Measurements from ENCODE around the gene ITPR1.

The ITPR1 gene

DNA sequence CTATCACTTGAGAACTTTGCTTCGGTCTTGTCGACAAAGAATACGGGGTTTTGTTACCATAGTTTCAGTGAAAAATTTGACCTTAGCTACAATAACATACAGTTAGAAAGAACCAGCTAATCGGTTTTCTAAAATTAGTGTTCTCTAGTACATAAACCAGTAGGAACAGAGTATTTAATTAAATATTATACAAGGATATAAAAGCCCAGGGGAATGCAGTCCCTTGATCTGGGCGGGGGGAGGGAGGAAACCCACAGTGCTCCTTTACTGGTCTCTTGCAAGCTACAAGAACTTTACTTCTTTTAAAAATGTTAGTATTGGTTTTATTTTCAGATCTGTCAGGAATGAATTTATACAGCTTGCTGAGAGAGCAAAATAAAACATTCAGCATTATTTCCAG is 41.8 kb downstream of the ITPR1 start:
- DNase-seq, result no peak

DNA sequence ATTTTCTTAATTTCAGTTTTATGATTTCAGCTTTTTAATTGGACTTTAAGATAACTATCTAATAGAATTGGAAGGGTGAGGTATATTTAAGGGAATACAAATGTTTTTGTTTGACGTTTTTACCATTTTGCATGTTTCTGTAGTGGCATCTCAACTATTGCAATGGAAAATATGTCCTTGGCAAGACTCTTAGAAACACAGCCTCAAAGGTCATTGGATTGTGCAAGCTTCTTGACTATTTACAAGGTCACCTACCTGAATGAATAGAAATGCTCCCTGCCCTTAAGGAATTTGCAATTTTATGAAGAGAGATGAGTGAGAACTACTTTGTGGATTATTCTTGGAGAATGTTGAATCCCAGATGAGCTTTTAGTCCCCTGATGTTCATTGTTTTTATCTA is 43.1 kb downstream of the ITPR1 start:
- DNase-seq, result no peak

DNA sequence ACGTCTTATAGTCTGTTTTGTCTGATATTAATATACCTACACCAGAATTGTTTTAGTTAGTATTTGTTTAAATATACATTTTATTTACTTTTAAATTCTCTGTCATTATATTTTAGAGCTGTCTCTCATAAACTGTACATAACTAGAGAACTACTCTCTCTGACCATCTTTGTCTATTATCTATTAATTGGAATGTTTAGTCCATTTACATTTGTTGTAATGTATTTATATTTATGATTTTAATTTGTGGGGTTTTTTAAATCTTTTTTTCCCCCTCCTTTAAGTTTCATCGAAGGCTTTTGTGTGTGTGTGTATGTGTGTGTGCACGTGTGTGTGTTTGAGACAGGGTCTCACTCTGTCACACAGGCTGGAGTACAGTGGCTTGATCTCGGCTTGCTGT is 47.1 kb downstream of the ITPR1 start:
- no peak for DNase-seq

DNA sequence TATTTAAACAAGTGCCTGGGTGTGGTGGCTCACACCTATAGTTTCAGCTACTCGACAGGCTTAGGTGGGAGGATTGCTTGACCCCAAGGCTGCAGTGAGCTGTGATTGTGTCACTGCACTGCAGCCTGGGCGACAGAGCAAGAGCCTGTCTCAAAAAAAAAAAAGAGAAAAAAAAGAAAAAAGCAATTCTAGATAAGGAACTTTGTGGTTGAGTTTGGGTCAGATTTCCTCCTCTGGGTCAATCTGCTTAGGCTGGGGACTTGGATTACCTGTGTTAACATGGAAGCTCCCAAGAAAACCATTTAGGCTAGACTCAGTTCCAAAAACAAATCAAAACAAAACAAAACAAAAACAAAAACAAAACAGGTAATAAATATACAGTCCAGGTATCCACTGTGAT is 50.0 kb downstream of the ITPR1 start:
- DNase-seq, result no peak

DNA sequence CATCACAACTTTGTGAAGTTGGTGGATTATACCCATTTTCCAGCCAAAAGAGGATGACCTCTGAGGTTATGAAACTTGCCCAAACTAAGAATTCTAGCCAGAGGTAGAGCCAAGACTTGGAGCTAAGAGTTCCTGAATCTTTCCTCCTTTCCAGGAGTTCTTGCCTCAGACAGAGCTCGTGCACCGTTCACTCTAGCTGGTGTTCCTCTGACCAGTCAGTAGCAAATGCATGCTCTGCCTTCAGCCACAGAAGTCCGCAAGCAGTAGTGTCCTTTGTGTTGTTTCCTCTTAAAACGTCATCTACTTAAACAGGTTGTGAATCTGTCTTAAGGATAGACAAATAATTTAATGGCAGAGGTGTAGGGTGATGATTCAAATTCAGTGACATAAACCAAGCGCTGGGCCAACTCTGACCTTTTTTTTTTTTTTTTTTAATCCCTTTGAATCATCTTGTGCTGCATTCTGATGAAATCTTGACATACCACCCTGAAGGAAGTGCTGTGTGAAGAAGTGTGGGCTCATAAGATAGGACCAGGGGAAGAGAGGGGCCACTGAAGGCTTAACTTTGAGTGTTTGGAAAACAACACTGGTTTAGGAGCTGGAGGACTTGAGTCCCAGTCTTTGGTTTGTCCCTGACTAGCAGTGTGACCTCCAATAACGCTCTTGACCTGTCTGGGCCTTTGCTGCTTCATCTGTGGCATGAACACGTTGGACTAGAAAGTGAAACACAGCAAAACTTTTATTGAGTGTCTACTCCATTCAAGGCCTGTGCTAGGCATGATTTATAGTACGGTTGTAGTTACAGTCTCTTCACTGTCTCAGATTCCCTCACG is 53.4 kb downstream of the ITPR1 start:
- no peak for DNase-seq

DNA sequence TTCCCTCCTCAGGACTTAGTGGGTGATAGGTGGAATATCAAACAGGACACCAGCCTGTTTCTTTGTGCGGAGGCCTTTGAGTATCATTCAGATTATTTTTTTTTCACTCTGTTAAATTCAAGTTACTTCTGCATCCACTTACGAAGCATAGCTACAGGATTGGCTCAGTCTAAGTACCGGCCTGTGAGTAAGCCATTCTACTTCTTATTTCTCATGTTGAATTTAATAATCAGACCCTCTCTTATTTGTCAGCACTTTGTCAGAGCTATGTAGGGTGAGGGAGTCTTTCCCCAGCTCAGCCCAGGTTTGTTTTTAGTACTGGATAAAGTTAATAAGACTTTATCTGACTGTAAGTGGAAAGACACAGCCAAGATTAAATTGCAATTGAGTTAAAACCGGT is 54.7 kb downstream of the ITPR1 start:
- DNase-seq, result no peak

DNA sequence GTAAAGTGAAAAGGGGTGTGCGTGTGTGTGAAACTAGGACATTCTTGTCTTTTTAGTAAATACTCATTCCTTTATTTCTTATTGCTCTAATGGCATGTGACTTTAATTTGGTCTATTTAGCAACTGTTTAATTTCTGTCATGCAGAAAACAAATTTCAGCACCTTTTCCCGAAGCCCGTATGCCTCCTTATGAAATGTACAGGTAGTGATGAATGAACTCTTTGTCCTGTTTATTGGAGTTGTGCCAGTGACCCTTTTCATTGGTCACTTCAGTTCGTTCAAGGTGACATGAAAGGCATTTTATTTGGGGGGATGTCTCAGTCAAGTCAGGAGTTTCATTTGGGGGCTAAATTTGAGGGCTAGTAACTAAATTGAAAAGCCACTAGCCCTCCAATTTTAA is 55.2 kb downstream of the ITPR1 start:
- DNase-seq, result no peak

DNA sequence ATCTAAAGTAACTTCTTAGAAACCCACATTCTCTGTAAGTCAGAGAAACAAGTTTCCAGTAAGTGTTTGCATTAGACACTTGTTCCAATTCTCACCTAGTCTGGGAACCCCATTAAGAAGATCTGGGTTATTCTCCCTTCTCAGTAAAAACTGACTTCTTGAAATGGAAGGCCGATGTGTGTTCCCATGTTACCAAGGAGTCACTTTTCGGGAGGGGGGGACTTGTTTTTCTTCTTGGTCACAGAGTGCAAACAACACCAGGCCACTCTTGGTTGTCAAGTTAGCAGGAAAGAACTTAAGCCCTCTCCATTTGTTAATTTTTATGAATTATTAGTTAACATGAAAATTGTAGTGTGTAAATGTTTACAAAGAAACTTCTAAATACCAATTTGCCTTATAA is 55.6 kb downstream of the ITPR1 start:
- DNase-seq, result no peak

DNA sequence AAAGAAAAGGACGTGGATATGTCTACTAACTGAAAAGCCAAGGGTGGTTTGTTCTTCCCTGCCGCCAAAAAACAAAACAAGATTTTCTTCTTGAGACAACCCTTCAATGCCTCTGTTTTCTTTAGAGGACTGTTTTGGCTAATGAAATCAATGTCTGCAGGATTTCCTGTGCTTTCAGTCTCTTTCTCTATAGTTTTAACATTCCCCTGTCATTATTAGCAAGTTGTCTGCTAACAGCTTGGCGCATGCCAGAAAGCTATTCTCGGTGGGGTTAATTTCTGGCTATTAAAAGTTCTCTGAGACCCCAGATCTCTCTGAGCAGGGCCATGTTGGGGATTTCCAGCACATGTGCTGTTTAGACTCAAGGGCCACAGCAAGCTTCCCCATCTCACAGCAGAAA is 56.7 kb downstream of the ITPR1 start:
- DNase-seq, result no peak

DNA sequence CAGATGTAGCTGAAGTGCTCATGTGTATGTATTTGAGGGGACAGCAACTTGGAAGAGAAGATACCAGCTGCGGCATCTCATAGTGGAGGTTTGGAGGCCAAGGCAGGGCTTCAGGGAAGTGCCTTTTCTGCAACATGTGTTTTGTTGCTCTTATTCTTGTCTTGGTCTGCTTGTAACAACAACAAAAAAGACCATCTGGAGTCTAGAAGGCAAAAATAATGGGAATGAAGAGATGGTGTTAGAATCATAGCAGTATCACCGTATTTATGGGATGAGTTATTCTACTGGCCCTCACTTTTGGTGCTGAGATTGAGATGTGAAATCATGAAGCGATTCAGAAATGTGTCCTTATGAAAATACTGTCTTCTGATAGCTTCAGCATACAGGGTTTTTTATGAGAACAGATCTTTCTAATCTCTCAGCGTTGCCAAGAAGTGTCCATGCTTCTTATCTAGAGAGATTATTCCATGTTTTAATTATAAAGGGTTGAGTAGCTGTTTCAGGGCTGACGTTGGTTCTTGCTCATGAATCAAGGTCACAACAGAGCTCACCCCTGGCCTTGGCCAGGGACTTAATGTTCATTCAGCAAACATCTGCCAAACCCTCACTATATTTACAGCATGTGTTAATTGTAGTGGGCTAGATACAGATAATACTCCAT is 58.0 kb downstream of the ITPR1 start:
- no peak for DNase-seq

DNA sequence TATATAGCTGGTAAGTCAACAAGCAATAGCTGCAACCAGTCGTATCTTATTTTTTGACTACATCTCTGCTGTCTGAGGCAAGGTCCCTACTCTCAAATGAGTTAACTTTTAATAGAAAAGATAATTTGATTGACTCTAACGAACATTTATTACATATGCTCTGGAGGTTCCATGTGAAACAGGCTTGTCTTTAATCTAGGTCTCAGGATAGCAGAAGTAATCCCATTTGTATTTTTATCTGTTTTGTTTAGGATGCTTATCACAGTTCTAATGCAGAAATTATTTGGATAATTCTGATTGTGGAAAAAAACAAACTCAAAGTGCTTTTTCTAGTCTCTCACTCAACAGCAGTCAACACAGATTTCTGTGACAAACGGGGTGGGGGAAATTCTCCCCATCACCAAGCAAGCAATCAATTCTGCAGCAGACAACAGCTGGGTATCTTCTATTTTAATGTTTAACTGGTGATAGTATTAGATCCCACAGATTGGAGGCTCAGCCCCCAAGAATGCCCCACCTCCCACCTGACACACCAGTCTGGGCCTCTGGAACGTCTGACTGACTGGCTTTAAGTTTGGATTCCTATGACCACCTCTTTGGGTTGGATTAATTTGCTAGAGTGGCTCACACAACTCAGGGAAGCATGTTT is 58.8 kb downstream of the ITPR1 start:
- DNase-seq, result no peak

DNA sequence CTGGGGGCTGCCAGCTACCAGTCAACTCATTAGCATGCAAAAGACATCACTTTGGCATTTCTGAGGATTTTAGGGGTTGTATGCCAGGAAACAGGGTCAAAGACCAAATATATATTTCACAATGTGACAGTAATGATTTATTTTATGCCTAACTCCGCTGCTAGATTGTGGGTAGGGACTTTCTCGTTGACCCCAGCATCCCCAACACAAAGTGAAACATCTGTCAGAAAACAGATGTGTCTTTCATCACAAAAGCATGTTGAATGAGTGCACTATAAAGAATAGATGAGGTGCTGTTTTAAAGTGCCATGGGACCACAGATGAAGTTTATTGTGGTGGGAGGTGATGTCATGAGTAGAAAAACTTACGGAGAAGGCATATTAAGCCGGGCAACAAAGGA is 59.7 kb downstream of the ITPR1 start:
- DNase-seq, result no peak

DNA sequence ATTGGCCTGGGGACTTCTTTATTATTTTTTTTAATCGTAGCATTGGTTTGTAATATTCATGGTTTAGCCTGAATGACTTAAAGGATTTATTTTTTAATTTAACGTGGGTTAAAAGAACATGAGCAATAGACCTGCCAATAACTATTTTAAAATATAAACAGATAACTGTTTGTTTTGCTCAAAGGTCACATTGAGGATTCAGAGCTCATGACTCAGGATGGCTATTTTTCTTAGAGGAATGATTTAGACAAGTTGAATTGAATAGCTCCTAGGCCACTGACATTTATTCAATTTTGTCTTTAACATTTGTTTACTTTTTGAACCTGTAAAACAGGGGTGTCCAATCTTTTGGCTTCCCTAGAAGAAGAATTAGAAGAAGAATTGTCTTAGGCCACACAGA is 68.5 kb downstream of the ITPR1 start:
- DNase-seq, result no peak

DNA sequence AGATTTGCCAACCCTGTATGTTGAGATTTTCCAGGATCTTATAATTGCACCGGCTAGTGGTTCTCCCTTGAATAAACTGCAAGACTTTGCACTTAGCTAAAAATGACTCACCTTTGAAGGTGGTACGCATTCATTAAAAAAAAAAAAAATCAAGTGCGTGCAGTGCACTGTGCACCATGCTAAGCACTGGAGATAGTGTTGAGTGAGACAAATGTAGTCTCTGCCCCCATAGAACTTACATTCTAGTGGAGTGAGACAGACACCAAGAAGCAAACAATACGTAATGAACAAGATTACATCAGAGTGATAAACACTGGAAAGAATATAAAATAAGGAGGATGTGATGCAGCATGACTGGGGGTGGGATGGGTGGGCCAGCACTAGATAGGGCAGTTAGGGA is 69.4 kb downstream of the ITPR1 start:
- DNase-seq, result no peak

DNA sequence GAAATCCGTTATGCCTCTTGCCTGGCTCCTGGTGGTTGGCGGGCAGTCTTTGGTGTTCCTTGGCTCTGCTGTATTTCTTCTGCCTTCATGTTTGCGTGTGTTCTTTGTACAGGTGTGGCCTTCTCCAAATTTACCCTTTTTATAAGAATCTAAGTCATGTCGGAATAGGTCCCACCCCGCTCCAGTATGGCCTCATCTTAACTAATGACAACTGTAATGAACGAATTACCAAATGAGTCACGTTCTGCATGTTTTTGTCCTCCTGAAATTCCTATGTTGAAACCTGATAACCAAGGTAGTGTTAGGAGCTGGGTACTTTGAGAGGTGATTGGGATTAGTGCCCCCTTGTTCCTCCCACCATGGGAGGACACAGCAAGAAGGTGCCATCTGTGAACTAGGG is 71.1 kb downstream of the ITPR1 start:
- DNase-seq, result no peak

DNA sequence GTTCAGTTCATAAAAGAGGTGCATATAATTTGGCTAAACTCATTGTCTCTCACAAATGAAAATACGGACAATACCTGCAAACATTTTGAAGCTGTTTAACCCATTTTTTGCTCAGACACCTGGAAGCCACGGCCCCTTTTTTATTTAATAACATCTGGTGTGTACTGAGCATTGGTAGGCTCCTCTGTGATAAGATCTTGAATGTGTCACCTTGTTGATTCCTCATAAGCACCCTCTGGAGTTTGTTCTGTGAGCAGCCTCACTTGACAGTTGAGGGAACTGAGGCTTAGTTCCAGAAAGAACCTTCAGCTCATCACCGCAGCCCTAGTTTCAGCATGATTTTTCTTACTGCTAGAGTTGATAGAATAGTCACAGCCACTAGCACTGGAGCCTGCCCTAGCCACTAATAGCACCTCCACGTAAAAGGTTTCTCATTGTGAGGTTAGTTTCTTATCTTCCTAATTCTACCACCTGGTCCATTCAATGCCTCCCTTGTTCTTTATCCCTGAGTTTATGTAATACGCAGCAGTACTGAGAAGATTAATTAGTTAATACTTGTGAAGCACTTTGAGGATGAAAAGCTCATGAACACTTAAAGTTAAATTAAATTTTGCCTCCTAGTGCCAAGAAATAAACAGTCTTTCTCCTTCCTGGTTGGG is 71.9 kb downstream of the ITPR1 start:
- no peak for DNase-seq

DNA sequence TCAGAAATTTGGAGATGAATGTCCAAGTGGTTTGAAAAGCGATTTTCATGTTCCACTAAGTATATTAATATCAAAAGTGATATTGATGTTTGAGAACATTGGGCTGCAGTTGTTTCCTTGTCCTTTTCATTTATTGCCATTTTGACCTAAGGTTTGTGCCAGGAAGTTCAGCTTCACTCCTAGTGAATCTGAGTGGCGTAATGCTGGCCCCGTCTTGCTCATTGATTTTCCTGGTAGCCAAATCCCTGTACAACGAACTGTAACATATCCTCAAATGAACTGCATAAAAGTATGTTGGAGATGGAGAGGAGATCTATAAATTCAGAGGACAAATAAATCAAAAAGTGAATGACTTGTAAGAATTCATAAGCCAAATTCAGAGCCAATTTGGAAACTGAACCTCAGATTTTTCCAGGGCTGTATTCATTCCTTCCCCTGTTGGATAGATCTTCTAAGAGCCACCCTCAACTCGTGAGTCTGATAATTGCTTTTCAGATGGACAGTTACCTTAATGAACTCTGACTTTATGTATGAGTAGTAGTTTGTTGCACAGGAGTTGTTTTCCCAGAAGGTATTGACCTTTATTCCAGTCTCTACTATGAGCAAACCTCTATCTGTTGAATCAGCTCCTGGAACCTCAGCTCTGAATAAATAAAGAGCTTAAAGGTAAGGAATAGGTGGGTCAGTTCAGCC is 72.8 kb downstream of the ITPR1 start:
- no peak for DNase-seq

DNA sequence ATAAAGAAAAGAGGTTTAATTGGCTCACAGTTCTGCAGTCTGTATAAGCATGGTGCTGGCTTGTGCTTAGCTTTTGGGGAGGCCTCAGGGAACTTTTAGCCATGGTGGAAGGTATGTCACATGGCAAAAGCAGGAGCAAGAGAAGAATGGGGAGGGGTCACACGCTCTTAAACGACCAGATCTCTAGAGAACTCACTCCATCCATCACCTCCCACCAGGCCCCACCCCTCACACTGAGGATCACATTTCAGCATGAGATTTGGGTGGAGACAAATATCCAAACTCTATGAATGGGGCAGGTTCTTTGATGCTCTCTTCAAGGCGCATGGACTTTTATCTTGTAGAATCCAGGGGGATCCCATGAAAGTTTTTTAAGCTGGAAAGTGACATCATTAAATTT is 75.7 kb downstream of the ITPR1 start:
- no peak for DNase-seq

DNA sequence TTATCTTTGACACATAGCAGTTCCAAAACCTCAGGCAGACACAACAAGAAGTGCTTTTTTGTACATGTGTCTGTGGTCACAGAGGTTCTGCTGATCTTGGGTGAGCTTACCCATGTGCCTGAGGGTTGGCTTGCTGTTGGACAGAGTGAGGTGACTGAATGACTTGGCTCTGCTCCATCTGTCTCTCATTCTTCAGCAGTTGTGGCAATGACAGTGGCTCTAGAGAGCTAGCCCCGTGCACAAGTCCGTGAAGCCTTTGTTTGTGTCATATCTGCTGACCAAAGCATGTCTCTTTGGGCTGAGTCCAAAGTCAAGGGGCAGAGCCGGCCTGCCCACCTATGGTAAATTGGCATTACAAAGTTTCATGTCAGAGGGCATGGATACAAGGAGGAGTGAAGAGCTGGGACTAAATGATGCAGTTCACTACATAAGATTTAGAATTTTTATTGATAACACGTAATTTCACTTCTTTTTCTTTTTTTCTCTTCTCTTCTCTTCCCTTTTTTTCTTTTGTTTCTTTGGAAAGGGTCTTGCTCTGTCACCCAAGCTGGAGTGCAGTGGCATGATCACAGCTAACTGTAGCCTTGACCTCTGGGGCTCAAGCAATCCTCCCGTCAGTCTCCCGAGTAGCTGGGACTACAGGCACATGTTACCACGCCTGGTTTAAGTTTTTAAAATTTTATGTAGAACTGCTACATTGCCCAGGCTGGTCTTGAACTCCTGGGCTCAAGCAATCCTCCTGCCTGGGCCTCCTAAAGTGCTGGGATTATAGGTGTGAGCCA is 77.9 kb downstream of the ITPR1 start:
- no peak for DNase-seq

DNA sequence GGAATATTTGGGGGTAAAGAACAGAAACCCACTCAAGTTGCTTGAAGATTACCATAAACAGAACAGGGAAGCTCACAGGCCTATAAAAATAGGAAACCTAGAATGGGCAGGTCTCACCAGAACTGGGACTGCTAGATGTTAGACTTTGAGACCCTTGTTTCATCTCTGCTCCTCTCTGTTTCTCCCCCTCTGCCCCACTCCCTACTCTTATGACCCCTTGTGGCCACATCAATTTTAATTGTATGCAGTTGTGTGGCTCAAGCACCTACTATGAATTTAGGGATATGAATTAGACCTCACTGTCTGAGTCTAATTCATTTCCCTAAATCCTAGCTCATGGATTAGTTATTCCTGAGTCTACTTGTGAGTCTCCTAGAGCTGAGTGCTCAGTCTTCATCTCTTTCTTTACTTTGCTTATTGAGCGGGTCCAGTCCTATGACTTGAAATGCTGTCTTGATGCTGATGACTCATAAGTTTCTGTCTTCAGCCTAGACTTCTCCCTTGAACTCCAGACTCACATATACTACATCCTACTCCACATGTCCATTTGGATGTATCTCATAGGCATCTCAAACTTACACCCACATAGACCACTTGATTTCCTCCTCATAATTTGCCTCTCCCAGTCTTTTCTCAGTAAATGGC is 78.7 kb downstream of the ITPR1 start:
- DNase-seq, result peak in 2 of 6 experiments; percentile 1 to 6

DNA sequence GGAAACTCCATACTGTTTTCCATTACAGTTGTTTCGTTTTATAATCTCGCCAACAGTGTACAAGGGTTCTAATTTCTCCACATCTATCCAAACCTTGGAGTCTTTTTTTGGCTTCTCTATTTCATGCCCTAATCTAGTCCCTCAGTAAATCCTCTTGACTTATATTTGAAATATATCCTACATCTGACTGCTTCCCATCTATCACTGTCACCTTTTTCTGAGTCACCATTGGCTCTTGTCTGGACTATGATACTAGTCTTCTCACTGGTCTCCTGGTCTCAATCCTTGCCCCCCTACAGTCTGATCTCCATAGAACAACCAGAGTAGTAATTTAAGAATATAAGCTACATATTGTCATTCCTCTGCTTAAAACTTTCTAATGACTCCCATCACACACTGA is 80.0 kb downstream of the ITPR1 start:
- DNase-seq, result no peak
